CD4-positive, alpha-beta T cell (primary cell): ENCODE measurements around the gene INSM2. TPM values are rescaled to one million over a fixed set of nuclear protein-coding genes. Genes with fewer than 3 reads are reported as not detected.

Source experiments
- ATAC-seq: fragments of 200-7000 bp; cut with Tn5 transposase; one replicate; pipeline ENCODE4 v1.10.0; 2022; ENCODE audit warnings: mild to moderate bottlenecking; ENCODE audit not compliant: poor library complexity
- CTCF ChIA-PET: fragments of 350-600 bp; sonication (Branson Sonifier 250); formaldehyde crosslinking; loops from one replicate; lab custom pipeline; 2021; ENCODE audit warnings: antibody characterized with exemption, inconsistent platforms; lab: Charles Lee
- POLR2A ChIA-PET: fragments of 350-600 bp; sonication (Branson Sonifier 250); formaldehyde crosslinking; loops from one replicate; lab custom pipeline; 2021; ENCODE audit warnings: antibody characterized with exemption, inconsistent platforms; lab: Charles Lee
- DNase-seq, 14 experiments: peaks; one replicate each; pipeline ENCODE4 v3.0.0-alpha.2; 2013 to 2020; ENCODE audit warnings: mixed read lengths in 2 of 14
- H3K27ac ChIP-seq, 2 donors: one replicate each; pipeline versions ENCODE4 v1.5.1 to v1.7.0; 2013; ENCODE audit warnings: low read length in 2 of 2, low read depth in 1 of 2, mild to moderate bottlenecking in 1 of 2
- H3K27me3 ChIP-seq, 2 experiments: 1 replicate in 1 of 2; 2 replicates in 1 of 2; pipeline versions ENCODE4 v1.6.1 to v1.7.0; 2013; ENCODE audit warnings: low read length in 2 of 2, control low read depth in 1 of 2, mild to moderate bottlenecking in 1 of 2, moderate library complexity in 1 of 2; ENCODE audit not compliant: insufficient read depth in 2 of 2, control insufficient read depth in 1 of 2
- H3K36me3 ChIP-seq: one replicate; pipeline ENCODE4 v1.6.1; 2013; ENCODE audit warnings: low read length, control low read depth; ENCODE audit not compliant: insufficient read depth
- H3K4me1 ChIP-seq: one replicate; pipeline ENCODE4 v1.6.1; 2013; ENCODE audit warnings: low read length, control low read depth; ENCODE audit not compliant: insufficient read depth
- H3K4me3 ChIP-seq: one replicate; pipeline ENCODE4 v1.5.1; 2013; ENCODE audit warnings: mild to moderate bottlenecking, low read length, moderate library complexity
- H3K9me3 ChIP-seq, 2 experiments: 1 replicate in 1 of 2; 2 replicates in 1 of 2; pipeline versions ENCODE4 v1.6.1 to v1.7.0; 2013; ENCODE audit warnings: low read length in 2 of 2, mild to moderate bottlenecking in 2 of 2, control low read depth in 1 of 2, moderate library complexity in 1 of 2; ENCODE audit not compliant: control insufficient read depth in 1 of 2, insufficient read depth in 1 of 2
- H3K27ac Mint-ChIP-seq: one replicate; pipeline ENCODE4 v1.8.0; 2020; ENCODE audit warnings: mixed read lengths
- H3K27me3 Mint-ChIP-seq: one replicate; pipeline ENCODE4 v1.8.0; 2021; ENCODE audit warnings: mixed read lengths
- H3K36me3 Mint-ChIP-seq: one replicate; pipeline ENCODE4 v1.8.0; 2021; ENCODE audit warnings: low read depth, mixed read lengths
- H3K4me1 Mint-ChIP-seq: one replicate; pipeline ENCODE4 v1.8.0; 2021; ENCODE audit warnings: low read depth, mixed read lengths
- H3K4me3 Mint-ChIP-seq: one replicate; pipeline ENCODE4 v1.8.0; 2020; ENCODE audit warnings: mild to moderate bottlenecking, mixed read lengths
- H3K9me3 Mint-ChIP-seq: one replicate; pipeline ENCODE4 v1.8.0; 2020; ENCODE audit warnings: mixed read lengths
- intact Hi-C, 2 experiments: fragments of 100-400 bp; cut with DNase I in 1 of 2; cut with micrococcal nuclease in 1 of 2; formaldehyde crosslinking; loops; one replicate each; pipeline versions ENCODE4 v1.15.1 to v1.9.0; 2023 to 2025; cut with DNase I, micrococcal nuclease
- total RNA-seq, 174 experiments: library from RNA in 2 of 174; stranded (reverse) in 2 of 174; gene quantifications; one replicate each; pipeline ENCODE4 v1.2.3 and lab custom pipeline; 2021 to 2026
- TF ChIP-seq, protein P1 (sequence below): fragments of 200-600 bp; IDR thresholded peaks from one replicate; pipeline ENCODE4 v1.8.0; 2022; ENCODE audit warnings: antibody characterized with exemption, mild to moderate bottlenecking

INSM2 gene
- total RNA-seq, 2 experiments from 2014 or later: not detected

GRCh38 chr14:35499180-35499579, 34.8 kb upstream of the INSM2 start:
- POLR2A ChIA-PET: no interaction called here
- intact Hi-C loops: no loop called here
- H3K9me3 ChIP-seq: no peaks in the 10 kb centered on the region
- CTCF ChIA-PET: no interaction called here
- peaks cover 0 to 11% of the 10 kb centered on the region in 2 experiments for H3K27me3 ChIP-seq
- DNase-seq: no peak
- Mint-ChIP-seq H3K4me3 (no peak overlapping the region), H3K9me3 (no peaks in the 10 kb centered on the region), H3K27ac (no peak overlapping the region), H3K36me3 (no peaks in the 10 kb centered on the region), H3K27me3 (peaks cover 55% of the 10 kb centered on the region), H3K4me1 (no peaks in the 10 kb centered on the region)
- no peaks in the 10 kb centered on the region for H3K36me3 ChIP-seq
- TF ChIP-seq, protein P1, sequence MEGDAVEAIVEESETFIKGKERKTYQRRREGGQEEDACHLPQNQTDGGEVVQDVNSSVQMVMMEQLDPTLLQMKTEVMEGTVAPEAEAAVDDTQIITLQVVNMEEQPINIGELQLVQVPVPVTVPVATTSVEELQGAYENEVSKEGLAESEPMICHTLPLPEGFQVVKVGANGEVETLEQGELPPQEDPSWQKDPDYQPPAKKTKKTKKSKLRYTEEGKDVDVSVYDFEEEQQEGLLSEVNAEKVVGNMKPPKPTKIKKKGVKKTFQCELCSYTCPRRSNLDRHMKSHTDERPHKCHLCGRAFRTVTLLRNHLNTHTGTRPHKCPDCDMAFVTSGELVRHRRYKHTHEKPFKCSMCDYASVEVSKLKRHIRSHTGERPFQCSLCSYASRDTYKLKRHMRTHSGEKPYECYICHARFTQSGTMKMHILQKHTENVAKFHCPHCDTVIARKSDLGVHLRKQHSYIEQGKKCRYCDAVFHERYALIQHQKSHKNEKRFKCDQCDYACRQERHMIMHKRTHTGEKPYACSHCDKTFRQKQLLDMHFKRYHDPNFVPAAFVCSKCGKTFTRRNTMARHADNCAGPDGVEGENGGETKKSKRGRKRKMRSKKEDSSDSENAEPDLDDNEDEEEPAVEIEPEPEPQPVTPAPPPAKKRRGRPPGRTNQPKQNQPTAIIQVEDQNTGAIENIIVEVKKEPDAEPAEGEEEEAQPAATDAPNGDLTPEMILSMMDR: no peak
- no peaks in the 10 kb centered on the region for H3K4me1 ChIP-seq
- ATAC-seq: no peak
- H3K4me3 ChIP-seq: no peak overlapping the region
- H3K27ac ChIP-seq: no peak overlapping the region

DNA sequence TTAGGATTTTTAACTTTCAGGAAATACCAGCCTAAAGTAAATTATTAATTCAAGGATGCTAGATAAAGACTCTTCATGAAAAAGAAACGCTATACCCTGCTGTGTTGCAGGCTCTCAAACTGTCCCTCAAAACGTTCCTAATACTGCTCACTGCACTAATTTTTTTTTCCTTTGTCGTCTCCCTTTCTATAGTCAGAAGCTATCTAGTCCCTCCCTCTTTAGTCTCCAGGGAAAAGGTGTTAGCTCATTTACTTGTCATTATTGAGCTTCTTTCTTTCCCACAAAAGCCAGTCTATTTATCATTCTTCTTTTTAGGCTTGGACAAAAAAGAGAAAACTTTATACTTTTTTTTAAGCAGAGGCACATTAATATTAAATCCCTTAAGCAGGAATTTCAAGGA, 30.3 kb upstream of the INSM2 start:
- H3K36me3 ChIP-seq: no peaks in the 10 kb centered on the region
- POLR2A ChIA-PET: no interaction called here
- TF ChIP-seq, protein P1: no peak
- H3K36me3 Mint-ChIP-seq: no peaks in the 10 kb centered on the region
- H3K27me3 Mint-ChIP-seq: peaks cover 25% of the 10 kb centered on the region
- H3K27ac ChIP-seq: no peak overlapping the region
- H3K9me3 ChIP-seq: no peaks in the 10 kb centered on the region
- H3K9me3 Mint-ChIP-seq: no peaks in the 10 kb centered on the region
- H3K4me3 ChIP-seq: no peak overlapping the region
- DNase-seq (no peak), ATAC-seq (no peak)
- no peak overlapping the region for H3K4me3 Mint-ChIP-seq
- intact Hi-C loops: no loop called here
- H3K27me3 ChIP-seq: peaks cover 0 to 2% of the 10 kb centered on the region in 2 experiments
- no peaks in the 10 kb centered on the region for H3K4me1 Mint-ChIP-seq
- H3K4me1 ChIP-seq: no peaks in the 10 kb centered on the region
- CTCF ChIA-PET: interaction anchor here (1.4 kb wide), 1 partner anchor 9 kb away, joined by 3 read pairs; no protein-coding TSS in a partner anchor
- H3K27ac Mint-ChIP-seq: no peak overlapping the region

DNA sequence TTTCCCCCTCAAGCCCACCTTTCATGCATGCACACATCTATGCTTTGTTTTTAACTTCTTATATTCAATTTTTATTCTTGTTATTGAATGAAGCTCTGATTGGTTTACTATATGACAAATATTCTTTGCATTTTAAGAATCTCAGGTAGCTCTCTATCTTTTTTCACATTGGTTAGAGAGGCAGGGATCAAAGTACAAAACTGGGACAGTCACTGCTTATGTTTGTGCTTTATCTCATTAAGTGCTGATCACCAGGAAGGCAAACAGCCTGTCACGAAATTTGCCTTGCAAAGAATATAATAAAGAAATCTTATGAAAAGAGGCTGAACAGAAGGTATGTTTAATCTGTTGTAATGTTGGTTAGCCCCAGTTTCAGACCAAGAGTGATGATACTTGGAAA, 29.7 kb upstream of the INSM2 start:
- H3K27ac Mint-ChIP-seq: no peak overlapping the region
- ChIA-PET POLR2A (no interaction called here), CTCF (interaction anchor here (1.4 kb wide), 1 partner anchor 8 kb away, joined by 3 read pairs; no protein-coding TSS in a partner anchor)
- TF ChIP-seq, protein P1: no peak
- no peaks in the 10 kb centered on the region for H3K27me3 ChIP-seq
- no peaks in the 10 kb centered on the region for H3K4me1 Mint-ChIP-seq
- DNase-seq (no peak), ATAC-seq (no peak)
- no peaks in the 10 kb centered on the region for H3K36me3 ChIP-seq
- H3K4me3 Mint-ChIP-seq: no peak overlapping the region
- no peak overlapping the region for H3K4me3 ChIP-seq
- peaks cover 19% of the 10 kb centered on the region for H3K27me3 Mint-ChIP-seq
- H3K9me3 Mint-ChIP-seq: no peaks in the 10 kb centered on the region
- intact Hi-C loops: no loop called here
- H3K4me1 ChIP-seq: no peaks in the 10 kb centered on the region
- H3K9me3 ChIP-seq: no peaks in the 10 kb centered on the region
- H3K27ac ChIP-seq: no peak overlapping the region
- H3K36me3 Mint-ChIP-seq: no peaks in the 10 kb centered on the region
